ENCODE measurements around the gene TBC1D8. TPM values are rescaled to one million over a fixed set of nuclear protein-coding genes. Genes with fewer than 3 reads are reported as not detected.

The TBC1D8 gene
- total RNA-seq, 2 donors from 2014 or later, result 86.1 to 149 TPM

- no peaks in the 10 kb centered on the region for H3K36me3 ChIP-seq
- TF ChIP-seq CTCF (IDR thresholded peaks at IDR 0.05) (no peak), POLR2A (IDR thresholded peaks at IDR 0.05) (no peak), POLR2AphosphoS5 (IDR thresholded peaks at IDR 0.05) (no peak)
- H3K27me3 ChIP-seq (replicated peaks; ENCODE audit: insufficient read depth), result no peaks in the 10 kb centered on the region
- H3K27ac ChIP-seq, result no peak overlapping the region
- no peak for DNase-seq (ENCODE audit: low spot score)
- intact Hi-C loops (cut with DNase I), result no loop called here
- H3K9me3 ChIP-seq, result no peaks in the 10 kb centered on the region
- H3K4me1 ChIP-seq (replicated peaks), result no peaks in the 10 kb centered on the region
- WGBS, result 95% methylated on average over 10 of the region's 10 CpGs
- no peak overlapping the region for H3K4me3 ChIP-seq
These were observed 105.9 kb downstream of the TBC1D8 start for GRCh38 chr2:101045330-101045729.

GRCh38 chr2:101041413-101041812, 109.8 kb downstream of the TBC1D8 start:
- WGBS, result 90% methylated on average over 4 of the region's 4 CpGs
- TF ChIP-seq CTCF (IDR thresholded peaks at IDR 0.05) (no peak), POLR2AphosphoS5 (IDR thresholded peaks at IDR 0.05) (no peak), POLR2A (IDR thresholded peaks at IDR 0.05) (no peak)
- intact Hi-C loops (cut with DNase I), result no loop called here
- Histone ChIP-seq H3K27ac (no peak overlapping the region), H3K4me3 (no peak overlapping the region), H3K4me1 (replicated peaks) (no peaks in the 10 kb centered on the region), H3K36me3 (no peaks in the 10 kb centered on the region), H3K9me3 (no peaks in the 10 kb centered on the region), H3K27me3 (replicated peaks; ENCODE audit: insufficient read depth) (no peaks in the 10 kb centered on the region)
- DNase-seq (ENCODE audit: low spot score), result no peak

- no peaks in the 10 kb centered on the region for H3K36me3 ChIP-seq
- 90% methylated on average over 6 of the region's 6 CpGs for WGBS
- H3K4me3 ChIP-seq, result no peak overlapping the region
- intact Hi-C loops (cut with DNase I), result no loop called here
- DNase-seq (ENCODE audit: low spot score), result no peak
- no peak overlapping the region for H3K27ac ChIP-seq
- TF ChIP-seq CTCF (IDR thresholded peaks at IDR 0.05), result no peak
- no peak for TF ChIP-seq POLR2AphosphoS5 (IDR thresholded peaks at IDR 0.05)
- no peak for TF ChIP-seq POLR2A (IDR thresholded peaks at IDR 0.05)
- no peaks in the 10 kb centered on the region for H3K27me3 ChIP-seq (replicated peaks; ENCODE audit: insufficient read depth)
- no peaks in the 10 kb centered on the region for H3K9me3 ChIP-seq
- no peaks in the 10 kb centered on the region for H3K4me1 ChIP-seq (replicated peaks)
These were observed 110.4 kb downstream of the TBC1D8 start for GRCh38 chr2:101040761-101041160.

- no peak for DNase-seq (ENCODE audit: low spot score)
- no peak overlapping the region for H3K4me3 ChIP-seq
- H3K4me1 ChIP-seq (replicated peaks), result no peaks in the 10 kb centered on the region
- TF ChIP-seq POLR2AphosphoS5 (IDR thresholded peaks at IDR 0.05) (no peak), POLR2A (IDR thresholded peaks at IDR 0.05) (no peak), CTCF (IDR thresholded peaks at IDR 0.05) (no peak)
- no peak overlapping the region for H3K27ac ChIP-seq
- H3K36me3 ChIP-seq, result no peaks in the 10 kb centered on the region
- H3K9me3 ChIP-seq, result no peaks in the 10 kb centered on the region
- intact Hi-C loops (cut with DNase I), result no loop called here
- no peaks in the 10 kb centered on the region for H3K27me3 ChIP-seq (replicated peaks; ENCODE audit: insufficient read depth)
- WGBS, result 89% methylated on average over 13 of the region's 13 CpGs
These were observed 111.1 kb downstream of the TBC1D8 start for GRCh38 chr2:101040072-101040471.

GRCh38 chr2:101038455-101039255, 112.5 kb downstream of the TBC1D8 start:
- DNase-seq (ENCODE audit: low spot score), result no peak
- H3K27ac ChIP-seq, result no peak overlapping the region
- peaks cover 0 to under 1% of the 10 kb centered on the region in 2 donors for H3K36me3 ChIP-seq
- H3K4me1 ChIP-seq (replicated peaks), result no peaks in the 10 kb centered on the region
- H3K9me3 ChIP-seq, result no peaks in the 10 kb centered on the region
- TF ChIP-seq CTCF (IDR thresholded peaks at IDR 0.05) (peak in 3 of 4 experiments; percentile 29 to 56 (median 45)), POLR2A (IDR thresholded peaks at IDR 0.05) (no peak)
- intact Hi-C loops (cut with DNase I), result loop anchor here (5.0 to 10.0 kb wide), 2 partner anchors 114 to 166 kb away; partner anchors contain the start of gene TBC1D8
- 93% methylated on average over 19 of the region's 21 CpGs for WGBS
- no peaks in the 10 kb centered on the region for H3K27me3 ChIP-seq (replicated peaks; ENCODE audit: insufficient read depth)
- H3K4me3 ChIP-seq, result no peak overlapping the region

Data from prostate gland (tissue), 2 donors.